GM12892 (cell line): Measurements from ENCODE around the gene RFTN1.

ENCODE experiments used
- POLR2A ChIP-seq: IDR thresholded peaks from 2 replicates; pipeline ENCODE4 v1.6.1; 2011; ENCODE audit warnings: low read depth, low read length, control low read depth
- POLR2AphosphoS5 ChIP-seq: IDR thresholded peaks from 2 replicates; pipeline ENCODE4 v1.6.1; 2011; ENCODE audit warnings: low read depth, low read length, control low read depth

- TF ChIP-seq POLR2AphosphoS5: no peak
- no peak for TF ChIP-seq POLR2A
Measured at GRCh38 chr3:16477521-16477920, 36.0 kb downstream of the RFTN1 start.
